GM12873 (cell line): ENCODE measurements around the gene PARD6B.

Source experiments
- TF ChIP-seq, protein P1 (sequence below): IDR thresholded peaks from 2 replicates; pipeline ENCODE4 v1.5.1; 2012; ENCODE audit warnings: low read depth, mild to moderate bottlenecking, moderate library complexity, low read length, control low read depth; ENCODE audit not compliant: insufficient read depth; ENCODE audit errors: missing control alignments

PARD6B gene

DNA sequence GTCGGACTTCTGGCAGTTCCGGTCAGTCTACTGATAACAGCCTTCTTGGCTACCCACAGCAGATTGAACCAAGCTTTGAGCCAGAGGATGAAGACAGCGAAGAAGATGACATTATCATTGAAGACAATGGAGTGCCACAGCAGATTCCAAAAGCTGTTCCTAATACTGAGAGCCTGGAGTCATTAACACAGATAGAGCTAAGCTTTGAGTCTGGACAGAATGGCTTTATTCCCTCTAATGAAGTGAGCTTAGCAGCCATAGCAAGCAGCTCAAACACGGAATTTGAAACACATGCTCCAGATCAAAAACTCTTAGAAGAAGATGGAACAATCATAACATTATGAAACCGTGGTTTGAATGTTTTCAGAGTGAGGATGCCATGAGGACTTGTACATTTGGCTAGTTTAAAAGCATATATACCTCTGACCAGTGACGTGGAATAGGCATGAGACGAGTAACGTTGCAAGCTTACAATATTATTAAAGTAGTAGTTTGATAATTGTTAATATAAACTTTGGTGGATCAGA lies 18.8 kb downstream of the PARD6B start:
- TF ChIP-seq, protein P1, sequence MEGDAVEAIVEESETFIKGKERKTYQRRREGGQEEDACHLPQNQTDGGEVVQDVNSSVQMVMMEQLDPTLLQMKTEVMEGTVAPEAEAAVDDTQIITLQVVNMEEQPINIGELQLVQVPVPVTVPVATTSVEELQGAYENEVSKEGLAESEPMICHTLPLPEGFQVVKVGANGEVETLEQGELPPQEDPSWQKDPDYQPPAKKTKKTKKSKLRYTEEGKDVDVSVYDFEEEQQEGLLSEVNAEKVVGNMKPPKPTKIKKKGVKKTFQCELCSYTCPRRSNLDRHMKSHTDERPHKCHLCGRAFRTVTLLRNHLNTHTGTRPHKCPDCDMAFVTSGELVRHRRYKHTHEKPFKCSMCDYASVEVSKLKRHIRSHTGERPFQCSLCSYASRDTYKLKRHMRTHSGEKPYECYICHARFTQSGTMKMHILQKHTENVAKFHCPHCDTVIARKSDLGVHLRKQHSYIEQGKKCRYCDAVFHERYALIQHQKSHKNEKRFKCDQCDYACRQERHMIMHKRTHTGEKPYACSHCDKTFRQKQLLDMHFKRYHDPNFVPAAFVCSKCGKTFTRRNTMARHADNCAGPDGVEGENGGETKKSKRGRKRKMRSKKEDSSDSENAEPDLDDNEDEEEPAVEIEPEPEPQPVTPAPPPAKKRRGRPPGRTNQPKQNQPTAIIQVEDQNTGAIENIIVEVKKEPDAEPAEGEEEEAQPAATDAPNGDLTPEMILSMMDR = no peak

DNA sequence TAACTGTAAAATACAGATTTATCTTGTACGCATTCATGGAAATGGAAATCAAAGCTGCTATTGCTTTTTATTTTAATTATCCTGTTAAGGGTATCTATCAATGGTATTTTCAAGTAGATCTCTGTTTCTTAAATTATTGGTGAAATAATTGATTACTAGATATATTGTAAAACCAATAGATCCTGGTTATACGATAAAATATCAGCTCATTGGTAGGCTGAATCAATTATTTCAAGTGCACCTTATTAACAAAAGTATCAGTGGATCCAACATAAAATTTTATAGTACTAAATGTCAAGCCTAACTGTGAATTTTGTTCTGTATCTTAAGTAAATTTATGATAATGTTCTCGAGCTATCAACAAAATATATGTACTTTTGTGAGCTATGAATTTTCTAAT lies 21.8 kb downstream of the PARD6B start:
- TF ChIP-seq, protein P1 = no peak

DNA sequence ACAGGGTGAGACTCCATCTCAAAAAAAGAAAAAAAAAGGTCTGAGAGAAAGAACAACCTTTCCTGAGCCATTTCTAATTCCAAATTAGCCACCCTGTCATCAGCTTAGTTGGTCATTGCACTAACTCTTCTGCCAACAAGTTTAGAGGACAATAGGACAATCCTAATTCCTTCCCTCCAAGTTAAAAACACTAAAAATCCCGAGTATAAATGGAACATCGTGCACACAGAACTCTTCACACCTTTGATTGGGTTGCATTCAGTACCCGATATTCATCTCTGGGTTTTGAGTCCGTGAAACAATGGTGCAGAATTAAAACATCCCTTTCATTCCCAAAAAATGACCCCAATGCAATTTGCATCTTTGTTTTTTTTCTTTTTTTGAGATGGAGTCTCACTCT lies 23.0 kb downstream of the PARD6B start:
- TF ChIP-seq, protein P1 = no peak

DNA sequence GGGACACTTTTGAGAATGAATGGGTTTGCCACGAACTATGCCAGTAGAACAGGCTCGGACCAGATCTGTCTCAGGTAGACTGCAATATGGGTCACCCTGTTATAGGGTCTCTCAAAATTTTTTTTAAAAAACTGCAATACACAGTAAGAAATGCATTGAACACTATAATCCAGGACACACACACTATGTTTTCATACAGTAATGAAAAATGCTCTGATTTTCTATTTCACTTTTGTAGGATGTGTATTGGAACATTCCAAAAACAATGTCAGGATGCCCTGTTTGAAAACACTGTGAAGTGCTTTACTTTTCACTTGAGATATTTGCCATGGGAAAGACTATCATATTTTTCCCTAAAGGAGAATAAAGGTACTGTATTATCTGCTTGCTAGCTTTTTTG lies 25.1 kb downstream of the PARD6B start:
- TF ChIP-seq, protein P1 = no peak

DNA sequence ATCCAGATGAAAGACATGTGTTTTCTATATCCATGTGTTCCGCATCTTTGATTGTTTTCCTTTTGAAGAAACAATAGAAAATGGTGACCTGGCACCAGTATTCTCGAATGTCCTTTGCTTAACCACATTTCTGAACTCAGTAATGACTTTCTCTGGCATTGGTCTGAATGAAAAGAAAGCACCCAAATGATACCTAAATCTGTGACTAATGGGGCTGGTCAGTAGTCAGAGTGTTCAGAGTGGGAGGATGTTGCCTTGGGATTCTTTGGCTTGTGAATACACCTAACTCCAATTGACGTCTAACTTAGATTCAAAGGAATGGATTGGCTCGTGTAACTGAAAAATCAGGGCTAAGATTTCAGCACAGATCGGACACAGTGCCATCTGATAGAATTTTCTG lies 27.1 kb downstream of the PARD6B start:
- TF ChIP-seq, protein P1 = no peak

DNA sequence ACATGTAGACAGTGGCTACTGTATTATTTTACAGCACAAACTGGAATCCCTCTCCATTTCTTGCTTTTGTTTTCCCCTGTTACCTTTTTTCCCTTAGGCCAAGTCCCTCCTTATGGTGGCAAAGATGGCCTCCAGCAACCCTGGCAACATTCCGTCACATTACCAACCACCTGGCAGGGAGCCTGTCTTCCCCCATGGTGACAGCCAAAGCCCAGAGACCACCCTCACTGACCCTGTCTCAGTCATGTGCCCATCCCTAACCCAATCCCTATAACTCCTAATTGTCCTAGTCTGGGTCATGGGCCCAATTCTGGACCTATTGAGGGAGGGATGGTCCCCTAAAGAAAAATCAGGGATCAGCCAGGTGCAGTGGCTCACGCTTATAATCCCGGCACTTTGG lies 27.6 kb downstream of the PARD6B start:
- TF ChIP-seq, protein P1 = no peak

DNA sequence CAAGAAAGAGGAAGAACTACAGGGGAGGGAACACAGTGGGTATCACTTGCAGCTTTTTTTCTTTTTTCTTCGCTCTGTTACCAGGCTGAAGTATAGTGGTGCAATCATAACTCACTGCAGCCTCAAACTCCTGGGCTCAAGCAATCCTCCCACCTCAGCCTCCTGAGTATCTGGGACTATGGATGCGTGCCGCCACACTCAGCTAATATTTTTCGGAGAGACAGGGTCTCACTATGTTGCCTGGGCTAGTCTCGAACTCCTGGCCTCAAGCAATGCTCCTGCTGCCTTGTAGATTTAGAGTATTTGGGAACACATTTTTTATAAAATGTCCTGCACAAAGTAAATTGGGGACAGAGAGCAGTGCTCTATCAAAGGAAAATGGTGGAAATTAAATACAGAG lies 28.3 kb downstream of the PARD6B start:
- TF ChIP-seq, protein P1 = no peak
